NCI-H146 (cell line): ENCODE data around the gene AMY1A.
"Not testable (repeated sequence)": the region's sequence is repeated elsewhere in the genome, so short reads cannot be mapped to it uniquely, and the experiment has no call there.

ENCODE experiments used
- DNase-seq: peaks from one replicate; lab custom pipeline; 2025; lab: John Stamatoyannopoulos, UW

The AMY1A gene

GRCh38 chr1:103655460-103655859, at the start of gene AMY1A:
TSS of gene AMY1A (plus strand) at chr1:103655760. CDS start at chr1:103656331, 571 bp downstream.
- DNase-seq, result not testable (repeated sequence)

DNA sequence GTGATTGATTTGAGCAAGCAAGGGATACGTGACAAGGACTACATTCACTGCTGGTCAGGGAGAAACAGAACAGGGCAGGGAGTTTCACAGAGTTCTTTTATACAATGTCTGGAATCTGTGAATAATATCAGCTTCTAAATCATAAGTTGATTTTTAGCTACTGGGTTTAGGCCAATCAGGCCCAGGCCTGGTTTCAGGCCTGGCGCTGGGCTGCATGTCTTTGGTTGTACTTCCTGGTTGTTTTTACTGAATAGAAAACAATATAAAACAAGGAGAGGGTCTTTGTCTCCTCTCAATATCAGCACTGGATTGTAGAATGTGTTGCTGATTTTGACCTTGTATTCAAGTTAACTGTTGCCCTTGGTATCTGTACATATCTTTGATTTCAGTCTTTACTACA, 39.2 kb upstream of the AMY1A start:
- no peak for DNase-seq

- DNase-seq, result not testable (repeated sequence)
Observed at GRCh38 chr1:103616994-103617477, 38.5 kb upstream of the AMY1A start, which contains the start of gene AMY2A. TSS of gene AMY2A (plus strand) at chr1:103617427. CDS start at chr1:103617441, 14 bp downstream.

DNA sequence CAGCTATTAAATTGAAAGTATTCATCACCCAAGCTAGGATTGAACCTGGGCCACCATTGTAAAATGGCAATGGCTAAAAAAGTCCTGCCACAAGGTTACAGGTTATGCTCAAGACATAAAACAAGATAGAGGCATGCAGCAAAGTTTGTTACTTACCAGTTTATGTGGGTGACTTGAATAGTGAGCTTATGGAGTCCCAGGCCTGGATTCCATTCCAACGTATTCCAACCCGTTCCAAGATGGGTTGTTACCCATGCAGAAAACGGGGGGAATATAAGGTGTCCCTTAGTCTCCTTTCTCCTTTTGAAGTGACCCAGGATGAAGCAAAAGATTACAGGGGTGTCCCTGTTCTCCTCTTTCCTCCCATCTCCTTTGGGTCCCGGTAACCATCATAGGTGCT, 28.1 kb upstream of the AMY1A start:
- DNase-seq, result not testable (repeated sequence)

GRCh38 chr1:103641194-103641593, 14.4 kb upstream of the AMY1A start:
- DNase-seq, result not testable (repeated sequence)

GRCh38 chr1:103643908-103644307, 11.7 kb upstream of the AMY1A start:
- not testable (repeated sequence) for DNase-seq

DNA sequence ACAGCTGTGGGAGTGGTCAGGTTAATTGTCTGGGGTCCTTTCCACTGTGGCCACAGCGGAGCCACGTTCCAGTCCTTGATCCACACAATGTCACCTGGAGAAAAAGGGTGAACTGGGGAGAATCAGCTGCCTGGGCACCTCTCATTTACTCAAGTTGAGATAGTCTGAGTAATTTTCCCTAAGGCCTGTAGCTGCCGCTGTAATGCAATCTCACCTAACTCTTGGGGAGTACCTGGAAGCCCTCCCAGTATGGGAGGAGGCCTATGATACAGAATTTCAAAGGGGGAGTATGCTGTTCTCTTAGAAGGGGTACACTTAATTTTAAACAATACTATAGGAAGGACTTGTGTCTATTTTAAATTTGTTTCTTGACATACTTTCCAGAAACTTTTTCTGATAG, 5.3 kb upstream of the AMY1A start:
- not testable (repeated sequence) for DNase-seq

- DNase-seq, result not testable (repeated sequence)
Observed at GRCh38 chr1:103650889-103651288, 4.7 kb upstream of the AMY1A start.

- not testable (repeated sequence) for DNase-seq
Observed at GRCh38 chr1:103654133-103654532, 1.4 kb upstream of the AMY1A start.

DNA sequence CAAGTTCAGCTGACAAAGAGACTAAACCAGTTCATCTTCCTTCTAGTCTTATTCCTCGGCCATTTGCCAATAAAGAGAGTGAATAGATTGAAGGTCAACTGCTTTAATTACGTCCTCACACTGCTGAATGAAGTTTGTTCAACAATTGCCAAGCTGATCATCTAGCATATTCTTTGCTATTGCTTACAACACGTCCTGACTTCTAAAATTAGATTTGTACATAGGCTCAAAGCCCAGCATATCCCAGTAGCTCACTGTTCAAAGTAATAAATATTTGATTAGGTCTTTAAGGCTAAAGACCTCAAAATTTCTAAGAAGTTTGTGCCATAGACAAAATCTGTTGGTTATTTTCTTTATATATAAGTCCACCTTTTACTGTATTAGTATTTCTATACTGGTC, 20.8 kb downstream of the AMY1A start:
- DNase-seq, result not testable (repeated sequence)

- not testable (repeated sequence) for DNase-seq
Observed at GRCh38 chr1:103696110-103696509, 40.5 kb downstream of the AMY1A start, which contains the start of gene AMY1B. TSS of gene AMY1B (minus strand) at chr1:103696210. CDS start at chr1:103695639, 571 bp downstream.

GRCh38 chr1:103697430-103697829, 41.9 kb downstream of the AMY1A start:
- DNase-seq, result not testable (repeated sequence)

- not testable (repeated sequence) for DNase-seq
Observed at GRCh38 chr1:103700669-103701068, 45.1 kb downstream of the AMY1A start.

GRCh38 chr1:103701256-103701655, 45.7 kb downstream of the AMY1A start:
- DNase-seq, result not testable (repeated sequence)

DNA sequence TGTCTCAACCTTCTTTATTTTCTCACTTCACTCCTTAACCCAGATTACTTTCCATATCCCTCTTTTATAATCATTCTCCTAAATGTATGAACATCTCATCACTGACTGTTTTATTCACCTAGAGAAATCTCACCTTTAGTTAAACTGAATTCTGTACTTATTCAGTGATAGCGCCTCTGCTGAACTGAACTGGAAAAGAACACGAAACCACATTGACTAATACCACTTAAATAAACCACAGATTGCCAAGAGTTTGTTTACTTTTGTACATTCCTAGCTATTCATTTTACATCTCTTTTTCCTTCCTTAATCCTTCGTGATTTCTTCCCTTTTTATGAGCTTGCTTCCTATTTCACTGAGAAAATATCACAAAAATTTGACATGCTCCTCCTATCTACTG, 52.1 kb downstream of the AMY1A start:
- DNase-seq, result not testable (repeated sequence)

GRCh38 chr1:103710381-103710780, 54.8 kb downstream of the AMY1A start:
- not testable (repeated sequence) for DNase-seq
